ENCODE measurements around the gene USP22. TPM values are rescaled to one million over a fixed set of nuclear protein-coding genes. Genes with fewer than 3 reads are reported as not detected.

USP22 gene
- total RNA-seq, 1 donor from 2014 or later: 293 TPM

DNA sequence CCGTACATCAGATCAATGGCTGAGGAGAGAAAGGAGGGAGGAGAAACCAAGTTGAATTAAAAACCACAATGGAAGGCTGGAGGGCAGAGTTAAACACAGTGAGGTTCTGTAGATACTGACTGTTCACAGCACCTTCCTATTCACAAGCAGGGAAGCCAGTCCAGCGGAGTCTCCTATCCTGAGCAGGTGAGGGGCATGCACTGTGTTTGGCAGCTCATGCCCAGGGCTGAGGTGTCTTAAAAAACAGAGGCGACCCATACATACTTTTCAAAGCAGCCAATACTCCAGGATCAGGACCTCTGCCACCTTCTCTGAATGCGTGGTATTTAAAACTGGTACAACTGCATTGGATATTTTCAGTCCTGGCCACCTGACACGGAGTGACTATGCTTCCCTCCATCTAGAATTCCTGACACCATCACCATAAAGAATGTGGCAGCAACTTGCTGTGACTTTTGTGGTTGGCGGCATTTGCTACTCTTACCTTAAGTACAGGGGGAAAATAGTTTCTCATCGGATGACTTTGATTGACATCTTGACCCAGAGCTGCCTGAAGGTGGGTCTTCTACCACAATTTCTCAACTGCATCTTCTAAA is 21.5 kb downstream of the USP22 start:
- no peak for DNase-seq (ENCODE audit: low read depth, low spot score)

DNA sequence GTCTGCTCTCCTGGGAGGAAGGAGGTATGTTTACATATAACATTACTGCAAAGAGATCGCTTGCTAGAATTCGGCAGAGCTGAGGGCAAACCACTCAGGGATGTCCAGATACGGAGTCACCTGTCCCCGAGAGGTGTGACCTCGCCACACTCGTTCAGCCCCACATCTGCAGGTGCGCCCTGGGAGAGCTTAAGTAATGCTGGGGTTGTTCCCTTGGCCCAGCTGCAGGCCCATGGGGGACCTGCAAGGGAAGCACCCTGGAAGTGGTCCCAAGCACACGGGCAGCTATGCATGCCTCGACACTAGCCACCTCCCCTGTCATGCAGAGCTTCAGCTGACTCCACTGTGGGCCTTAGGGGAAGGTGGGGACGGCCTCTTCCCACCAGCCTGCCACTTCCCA is 22.2 kb downstream of the USP22 start:
- no peak for DNase-seq (ENCODE audit: low read depth, low spot score)

DNA sequence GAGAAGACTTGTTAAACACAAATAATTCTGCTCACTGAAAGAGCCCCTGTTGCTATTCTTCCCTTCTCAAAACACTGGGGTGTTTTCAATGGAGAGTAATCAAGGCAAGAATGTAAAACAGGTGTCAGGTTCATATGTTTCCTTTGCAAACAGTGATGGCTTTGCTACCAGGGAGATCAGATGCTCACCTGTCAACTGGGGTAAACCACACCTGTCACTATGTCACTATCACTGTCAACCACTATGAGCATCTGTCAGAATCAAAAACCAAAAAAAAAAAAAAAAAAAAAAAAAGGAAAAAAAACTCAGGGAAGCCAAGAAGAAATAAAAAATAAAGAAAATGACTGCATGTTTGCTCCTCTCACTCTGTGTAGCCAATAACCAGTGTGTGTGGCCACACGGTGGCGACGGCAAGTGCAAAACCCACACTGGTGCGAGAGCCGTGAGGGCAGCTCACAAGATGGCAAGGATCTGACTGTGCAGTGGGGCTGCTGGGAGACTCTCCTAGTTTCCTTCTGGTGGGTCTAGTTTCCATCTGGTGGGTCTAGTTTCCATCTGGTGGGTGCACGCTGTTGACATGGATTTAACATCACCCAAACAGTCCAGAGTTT is 22.7 kb downstream of the USP22 start:
- DNase-seq (ENCODE audit: low read depth, low spot score): no peak

DNA sequence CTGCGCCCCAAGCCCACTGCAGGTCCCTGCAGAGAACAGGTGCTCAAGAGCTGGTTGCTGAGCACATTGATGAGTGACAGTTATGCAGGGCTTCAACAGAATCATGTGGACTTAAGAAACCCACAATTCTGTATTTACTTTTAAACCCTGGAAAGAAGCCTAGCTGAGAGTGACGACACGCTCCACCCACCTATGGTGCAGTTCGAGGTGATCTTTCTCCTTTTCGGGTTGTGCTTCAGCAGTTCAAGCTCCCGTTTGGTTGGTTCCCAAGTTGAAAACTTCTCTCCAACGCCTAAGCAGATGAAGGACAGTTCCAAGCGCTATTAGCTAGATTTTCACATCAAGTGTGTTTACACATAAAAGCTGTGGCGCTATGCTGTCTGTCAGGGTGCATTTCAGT is 23.9 kb downstream of the USP22 start:
- no peak for DNase-seq (ENCODE audit: low read depth, low spot score)

DNA sequence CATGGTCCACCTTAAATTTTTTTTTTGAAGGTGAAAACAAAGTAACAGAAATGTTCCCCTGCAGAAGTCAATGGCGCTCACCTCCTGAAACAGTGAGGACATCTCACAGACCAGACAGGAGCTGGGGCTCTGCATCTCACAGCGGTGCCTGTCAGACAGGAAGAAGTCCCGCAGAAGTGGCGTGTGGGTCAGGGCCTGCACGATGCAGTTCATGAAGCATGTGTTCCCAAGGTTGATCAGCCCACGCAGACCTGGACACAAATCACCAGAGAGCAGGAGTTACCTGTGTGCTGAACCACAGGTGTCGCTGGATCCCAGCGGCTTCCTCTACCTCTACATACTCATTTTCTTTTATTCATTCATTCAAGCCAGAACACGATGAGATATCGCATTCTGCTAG is 24.9 kb downstream of the USP22 start:
- DNase-seq (ENCODE audit: low read depth, low spot score): no peak

DNA sequence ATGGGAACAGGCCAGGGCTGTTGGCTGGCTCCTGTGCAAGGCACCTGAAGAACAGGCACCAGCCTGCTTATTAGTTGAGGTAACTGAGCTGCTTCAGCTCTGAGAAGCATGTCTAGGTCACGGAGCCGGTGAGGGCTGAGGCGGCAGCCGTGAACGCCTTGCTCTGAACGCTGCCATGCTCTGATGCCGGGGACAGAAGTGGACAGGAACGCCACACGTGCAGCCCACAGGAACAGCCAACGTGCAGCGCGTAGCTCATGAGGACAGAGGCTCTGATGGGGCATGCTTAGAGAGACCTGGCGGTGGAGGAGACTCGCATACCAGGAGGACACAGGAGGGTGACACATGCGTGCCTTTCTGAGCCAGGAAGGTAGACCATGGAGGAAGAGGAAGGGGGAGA is 25.6 kb downstream of the USP22 start:
- DNase-seq (ENCODE audit: low read depth, low spot score): no peak

DNA sequence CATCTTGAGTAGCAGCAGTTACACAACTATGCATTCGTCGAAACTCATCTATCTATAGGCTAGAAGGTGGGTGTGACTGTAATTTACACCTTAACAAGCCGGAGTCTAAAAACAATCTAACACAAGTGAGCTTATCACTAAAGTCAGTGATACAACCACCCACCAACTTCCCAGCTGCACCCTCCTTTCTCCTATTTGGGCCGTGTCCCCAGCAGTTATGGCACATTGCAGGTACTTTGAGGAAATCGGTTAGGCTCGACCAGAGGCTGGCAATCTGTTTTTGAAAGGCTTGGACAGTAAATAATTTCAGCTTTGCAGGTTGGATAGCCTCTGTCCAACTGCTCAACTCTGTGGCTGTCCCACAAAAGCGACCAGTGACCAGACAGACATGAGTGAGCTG is 26.0 kb downstream of the USP22 start:
- DNase-seq (ENCODE audit: low read depth, low spot score): no peak

DNA sequence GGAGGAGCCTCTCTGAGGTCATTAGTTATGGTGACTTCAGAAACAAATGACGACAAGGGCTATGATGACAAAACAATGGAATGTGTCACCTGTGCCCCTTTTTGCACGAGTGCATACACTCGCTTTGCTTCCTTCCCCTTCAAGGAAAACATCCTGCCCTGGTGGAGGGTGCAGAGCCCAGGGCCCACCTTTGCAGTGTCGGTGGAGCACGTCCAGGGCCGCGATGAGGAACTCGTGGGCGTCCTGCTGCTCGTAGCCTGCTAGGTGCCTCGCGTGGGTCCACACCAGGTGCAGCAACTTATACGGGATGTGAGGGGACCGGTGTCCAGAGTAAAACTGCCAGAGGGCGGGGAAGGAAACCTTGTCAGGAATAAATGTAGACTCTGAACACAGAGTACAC is 27.2 kb downstream of the USP22 start:
- no peak for DNase-seq (ENCODE audit: low read depth, low spot score)

DNA sequence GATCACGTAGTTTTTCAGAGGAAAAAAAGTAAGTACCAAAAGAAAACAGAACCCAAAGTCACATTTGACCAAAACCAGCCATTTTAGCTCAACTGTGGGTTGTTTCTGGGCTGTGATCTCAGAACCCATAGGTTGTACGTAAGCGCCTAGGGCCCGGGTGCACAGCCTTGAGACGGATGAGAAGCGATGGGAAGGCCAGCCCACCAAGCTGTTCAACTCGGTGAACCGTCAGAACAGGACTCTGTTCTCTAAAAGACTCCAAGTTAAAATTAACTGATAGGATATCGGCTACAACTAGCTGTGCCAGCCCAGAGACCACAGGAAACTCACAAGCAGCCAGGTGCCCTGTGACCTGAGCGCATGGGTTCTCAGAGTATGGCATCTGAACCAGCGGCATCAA is 28.3 kb downstream of the USP22 start:
- DNase-seq (ENCODE audit: low read depth, low spot score): no peak

DNA sequence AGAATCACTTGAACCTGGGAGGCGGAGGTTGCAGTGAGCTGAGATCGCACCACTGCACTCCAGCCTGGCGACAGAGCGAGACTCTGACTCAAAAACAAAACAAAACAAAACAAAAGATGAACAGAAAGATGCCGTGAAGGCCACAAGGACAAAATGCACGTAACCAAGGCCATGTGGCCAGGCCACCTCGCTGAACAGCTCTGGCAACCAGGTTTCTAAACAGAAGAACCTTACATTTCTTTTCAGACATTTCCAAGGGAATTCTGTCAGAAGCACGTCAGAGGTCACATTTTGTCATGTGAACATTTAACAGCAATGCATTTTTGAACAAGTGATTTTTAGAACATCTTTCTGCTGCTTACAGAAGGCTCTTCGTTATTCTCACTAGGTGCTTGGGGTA is 28.8 kb downstream of the USP22 start:
- DNase-seq (ENCODE audit: low read depth, low spot score): no peak

DNA sequence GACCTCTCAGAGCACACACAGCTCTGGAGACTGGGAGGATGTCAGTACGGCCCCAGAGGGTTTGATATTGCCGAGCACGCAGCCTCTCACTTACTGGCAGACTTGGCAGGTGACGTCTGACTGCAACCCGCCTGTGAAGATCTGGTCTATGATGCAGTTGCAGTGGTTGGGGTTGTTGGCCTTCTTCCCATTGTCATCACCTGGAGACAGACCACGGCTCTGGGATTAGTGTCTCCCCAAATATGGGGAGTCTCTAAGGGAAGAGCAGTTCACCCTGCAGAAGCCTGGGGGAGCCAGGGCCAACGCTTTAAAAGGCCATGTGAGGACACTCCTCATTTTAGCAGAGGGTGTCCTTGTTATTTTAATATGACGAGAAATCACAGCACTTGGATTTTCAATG is 30.1 kb downstream of the USP22 start:
- no peak for DNase-seq (ENCODE audit: low read depth, low spot score)

DNA sequence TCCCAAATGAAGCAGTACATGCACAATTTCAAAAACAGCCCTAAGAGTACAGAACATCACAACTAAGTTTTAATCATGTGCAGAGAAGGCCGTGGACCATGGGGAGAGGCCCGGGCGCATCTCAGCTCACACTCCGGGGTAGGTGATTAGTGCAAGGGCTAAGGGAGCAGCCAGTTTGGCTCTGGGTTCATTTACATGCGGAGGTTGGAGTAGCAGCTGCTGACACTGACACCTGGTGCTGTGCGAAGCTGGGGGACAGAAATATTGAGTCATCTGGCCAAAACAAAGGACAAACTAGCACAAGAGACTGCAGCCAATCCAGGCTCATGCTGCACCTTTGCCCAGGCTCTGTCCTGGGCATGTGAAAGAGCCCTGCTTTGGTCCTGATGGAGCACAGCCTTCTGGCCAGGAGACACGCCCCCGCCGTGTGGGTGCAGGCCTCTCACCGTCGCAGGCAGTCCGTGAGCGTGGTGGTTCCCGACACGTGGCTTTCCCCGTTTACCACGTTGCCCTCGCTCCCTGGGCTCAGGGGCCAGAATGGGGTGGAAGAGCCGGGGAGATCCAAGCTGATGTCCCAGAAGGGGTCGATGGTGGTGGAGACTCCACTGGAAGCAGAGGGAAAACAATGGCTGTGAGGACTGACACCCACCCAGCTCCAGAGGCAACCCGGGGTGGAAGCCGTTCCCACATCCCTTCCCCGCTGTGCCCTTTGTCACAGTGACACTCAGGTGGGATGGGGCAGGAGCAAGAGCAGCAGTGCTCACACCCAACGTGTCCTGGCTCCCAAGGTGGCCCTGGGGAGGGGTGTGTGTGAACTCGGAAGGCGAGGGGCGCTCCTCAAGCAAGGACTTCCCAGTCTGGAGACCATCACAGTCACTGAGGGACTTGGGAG is 31.9 kb downstream of the USP22 start:
- DNase-seq (ENCODE audit: low read depth, low spot score): no peak

DNA sequence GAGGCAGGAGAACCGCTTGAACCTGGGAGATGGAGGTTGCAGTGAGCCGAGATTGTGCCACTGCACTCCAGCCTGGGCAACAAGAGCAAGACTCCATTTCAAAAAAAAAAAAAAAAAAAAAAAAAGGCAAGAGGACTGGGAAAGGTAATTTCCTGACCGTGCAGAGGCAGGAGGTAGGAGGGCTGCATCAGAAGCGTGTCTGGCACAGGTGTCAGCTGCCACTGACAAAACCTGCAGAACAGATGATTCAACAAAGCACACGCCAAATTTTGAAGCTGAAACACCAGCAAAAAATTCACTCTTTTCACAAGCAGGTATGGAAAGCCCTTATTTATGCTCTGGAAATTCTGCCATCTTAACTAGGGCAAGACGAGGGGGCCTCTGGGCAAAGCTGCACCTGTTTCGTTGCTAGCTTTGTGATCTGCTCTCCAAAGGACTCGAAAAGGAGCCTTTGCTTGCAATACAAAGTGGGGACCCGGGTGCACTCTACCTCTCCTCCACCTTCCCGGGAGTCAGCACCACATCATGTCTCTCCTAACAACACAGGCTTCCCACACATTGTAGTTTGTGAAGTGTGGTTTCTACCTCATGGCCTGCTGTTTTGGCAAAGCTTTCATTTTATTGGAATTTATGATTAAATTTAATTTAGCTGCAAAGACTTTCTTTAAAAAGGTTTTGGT is 33.7 kb downstream of the USP22 start:
- no peak for DNase-seq (ENCODE audit: low read depth, low spot score)

DNA sequence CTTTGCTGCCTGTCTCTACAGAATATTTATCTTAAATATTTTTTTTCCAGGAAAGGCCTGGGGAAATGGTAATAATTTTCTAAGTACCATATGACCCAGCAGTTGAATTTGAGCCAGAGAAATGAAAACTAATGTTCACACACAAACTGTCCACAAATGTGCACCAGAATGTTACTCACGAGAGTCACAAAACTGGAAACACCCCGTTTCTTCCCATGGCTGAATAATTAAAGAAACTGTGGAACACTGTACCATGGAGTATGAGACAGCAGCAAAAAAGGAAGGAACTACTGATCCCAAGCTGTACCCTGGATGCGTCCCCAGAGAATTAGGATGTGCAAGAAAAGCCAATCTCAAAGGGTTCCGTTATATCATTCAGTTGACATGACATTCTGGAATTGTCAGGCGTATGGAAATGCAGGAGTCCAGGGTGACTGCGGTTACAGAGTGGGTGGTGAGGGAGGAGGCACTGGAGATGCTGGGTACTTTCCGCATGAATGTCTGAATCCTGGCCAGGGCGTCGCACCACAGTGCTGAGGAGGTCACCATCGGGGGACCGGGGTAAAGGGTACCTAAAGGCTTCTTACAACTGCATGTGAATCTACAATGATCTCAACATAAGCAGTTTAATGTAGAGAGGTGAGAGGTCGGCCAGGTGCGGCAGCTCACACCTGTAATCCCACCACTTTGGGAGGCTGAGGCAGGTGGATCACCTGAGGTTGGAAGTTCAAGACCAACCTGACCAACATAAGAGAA is 34.5 kb downstream of the USP22 start:
- no peak for DNase-seq (ENCODE audit: low read depth, low spot score)

DNA sequence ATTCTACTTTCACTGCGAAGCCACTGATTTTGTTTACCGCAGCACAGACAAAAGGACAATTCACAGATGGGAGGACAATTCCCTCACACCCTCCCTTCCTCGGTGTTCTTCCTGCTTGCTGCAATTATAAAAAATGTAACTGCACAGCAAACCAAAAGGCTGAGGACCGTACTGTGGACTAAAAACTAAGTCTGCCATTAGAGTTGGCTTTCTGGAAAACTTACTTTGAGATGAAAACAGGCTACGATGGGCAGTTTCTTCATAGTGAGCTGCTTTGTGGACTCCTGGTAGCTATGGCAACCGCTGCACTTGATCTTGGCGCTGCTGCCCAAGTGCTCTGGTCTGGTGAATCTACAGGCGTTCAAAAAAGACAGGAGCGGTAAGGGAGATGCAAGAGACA is 35.2 kb downstream of the USP22 start:
- DNase-seq (ENCODE audit: low read depth, low spot score): no peak

DNA sequence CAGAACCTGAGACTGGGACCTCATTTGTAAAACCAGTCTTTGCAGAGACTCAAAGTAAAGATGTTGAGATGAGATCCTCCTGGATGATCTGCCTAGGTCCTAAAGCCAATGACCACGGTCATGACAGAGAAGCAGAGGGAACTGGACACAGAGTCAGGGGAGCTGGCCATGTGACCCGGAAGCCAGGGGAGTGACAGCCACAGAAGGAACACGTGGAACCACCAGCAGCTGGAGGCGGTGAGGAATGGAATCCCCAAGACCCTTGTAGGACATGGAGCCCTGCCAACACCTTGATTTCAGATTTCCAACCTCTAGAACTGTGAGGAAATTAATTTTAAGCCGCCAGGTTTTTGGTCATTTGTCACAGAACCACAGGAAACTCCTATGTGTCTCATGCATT is 37.0 kb downstream of the USP22 start:
- DNase-seq (ENCODE audit: low read depth, low spot score): no peak

DNA sequence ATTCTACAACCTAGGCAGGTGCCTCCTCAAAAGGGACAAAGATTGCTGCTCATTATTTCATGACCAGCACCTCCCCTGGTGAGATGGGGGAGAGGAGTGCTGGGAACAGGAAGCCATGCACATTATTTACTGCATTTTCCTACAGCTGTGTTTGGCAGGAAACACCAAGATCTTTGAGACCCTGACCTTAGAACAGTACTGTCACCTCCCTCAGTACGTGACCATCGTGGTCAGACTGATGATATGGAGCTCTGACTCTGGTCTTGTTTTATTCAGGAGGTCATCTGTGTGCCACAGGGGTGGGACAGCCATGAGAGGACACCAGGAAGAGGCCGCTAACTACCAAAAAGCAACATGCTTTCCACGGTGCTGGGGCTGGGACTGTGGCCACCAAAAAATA is 37.4 kb downstream of the USP22 start:
- no peak for DNase-seq (ENCODE audit: low read depth, low spot score)

DNA sequence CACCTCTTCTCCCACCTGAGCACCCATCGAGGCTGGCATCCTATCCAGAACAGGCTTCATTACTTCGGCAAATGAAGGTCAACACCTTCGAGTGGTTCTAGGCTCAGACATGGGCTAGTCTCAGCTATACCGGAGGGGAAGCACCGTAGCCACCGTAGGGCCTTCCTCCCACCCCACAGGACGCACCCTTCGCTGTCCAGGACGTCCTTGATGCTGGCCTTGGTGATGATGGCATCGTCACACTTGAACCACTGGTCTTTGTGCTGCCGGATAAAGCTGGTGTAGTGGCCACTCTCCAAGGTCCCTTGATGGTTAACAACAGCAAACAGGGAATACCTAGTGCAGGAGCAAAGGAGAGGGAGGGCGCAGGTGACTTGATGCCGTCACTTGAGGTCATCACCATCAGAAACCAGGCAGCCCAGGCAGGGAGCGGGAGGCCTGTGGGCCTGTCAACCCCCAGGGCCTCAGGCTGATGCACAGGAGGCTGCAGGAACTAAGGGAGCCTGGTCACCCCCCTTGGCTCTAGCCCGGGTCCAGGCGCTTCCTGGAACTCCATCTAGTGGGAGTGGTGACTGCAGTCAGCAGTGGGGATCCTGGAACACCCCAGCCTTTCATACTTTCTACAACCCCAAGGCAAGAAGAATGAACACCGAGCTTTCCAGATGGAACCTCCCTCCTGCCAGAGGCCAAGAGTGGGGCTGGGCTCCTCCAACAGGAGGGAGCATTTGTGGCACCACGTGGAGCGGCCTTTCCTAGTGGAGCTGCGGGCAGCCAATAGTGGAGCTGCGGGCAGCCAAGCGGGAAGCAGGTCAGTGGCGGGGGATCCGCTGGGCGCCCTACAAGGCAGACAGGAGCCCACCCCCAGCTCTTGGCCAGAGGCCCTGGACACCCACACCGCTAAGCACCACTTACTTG is 38.5 kb downstream of the USP22 start:
- DNase-seq (ENCODE audit: low read depth, low spot score): no peak

DNA sequence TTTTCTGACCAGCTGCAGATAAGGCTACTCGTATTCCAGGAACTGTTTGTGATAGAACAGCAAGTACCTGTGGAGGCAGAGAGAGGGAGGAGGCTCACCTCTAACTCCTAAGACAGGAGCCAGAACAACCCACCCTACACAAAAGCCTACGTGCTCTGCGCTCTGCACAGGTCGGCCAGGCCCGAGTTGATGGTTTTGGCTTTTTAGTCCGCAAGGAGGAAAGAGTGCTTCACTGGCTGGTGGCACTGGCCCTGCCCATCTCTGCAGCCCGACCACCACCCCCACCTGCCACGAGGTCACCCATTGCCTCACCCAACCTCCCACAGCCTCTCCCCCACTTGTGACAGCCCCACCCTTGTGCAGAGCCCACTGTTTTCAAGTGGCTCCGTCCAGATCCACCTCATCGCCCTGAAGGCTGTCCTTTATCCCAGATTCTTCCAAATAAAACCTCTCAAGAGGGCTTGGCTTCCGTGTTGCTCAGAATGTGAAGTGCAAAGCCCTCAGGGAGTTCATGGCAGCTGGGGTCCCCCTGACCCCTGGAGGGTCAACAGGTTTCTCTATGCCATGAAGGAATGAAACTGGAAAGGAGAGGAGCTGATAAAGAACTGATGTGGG is 39.7 kb downstream of the USP22 start:
- no peak for DNase-seq (ENCODE audit: low read depth, low spot score)
